Type B pancreatic cell (in vitro differentiated cells): Measurements from ENCODE around the gene MRM2. TPM values are rescaled to one million over a fixed set of nuclear protein-coding genes. Genes with fewer than 3 reads are reported as not detected.

Source experiments
- DNase-seq: peaks from one replicate; pipeline ENCODE4 v3.0.0; 2021; ENCODE audit warnings: mixed read lengths; ENCODE audit not compliant: unreplicated experiment; ENCODE audit errors: extremely low spot score
- H3K27ac Mint-ChIP-seq: 2 replicates; pipeline ENCODE4 v1.8.0; 2021; ENCODE audit warnings: mild to moderate bottlenecking, mixed read lengths
- H3K27me3 Mint-ChIP-seq: 2 replicates; pipeline ENCODE4 v1.8.0; 2021; ENCODE audit warnings: mixed read lengths
- H3K36me3 Mint-ChIP-seq: 2 replicates; pipeline ENCODE4 v1.8.0; 2021; ENCODE audit warnings: mixed read lengths
- H3K4me1 Mint-ChIP-seq: one replicate; pipeline ENCODE4 v1.8.0; 2021; ENCODE audit warnings: mixed read lengths; ENCODE audit not compliant: unreplicated experiment
- H3K4me3 Mint-ChIP-seq: 2 replicates; pipeline ENCODE4 v1.8.0; 2021; ENCODE audit warnings: mild to moderate bottlenecking, mixed read lengths
- H3K9me3 Mint-ChIP-seq: 2 replicates; pipeline ENCODE4 v1.8.0; 2021; ENCODE audit warnings: mixed read lengths
- total RNA-seq: library from RNA; stranded (reverse); gene quantifications from 2 replicates; pipeline ENCODE4 v1.2.1, GENCODE V29; 2021; ENCODE audit warnings: low replicate concordance
- TF ChIP-seq, protein P1 (sequence below): fragments of 200-600 bp; sonication (generic); conservative IDR thresholded peaks from 2 replicates; pipeline ENCODE4 v1.5.0; 2021; ENCODE audit warnings: antibody characterized with exemption, mild to moderate bottlenecking

The MRM2 gene
- total RNA-seq, 1 donor from 2014 or later, result 35.3 TPM

DNA sequence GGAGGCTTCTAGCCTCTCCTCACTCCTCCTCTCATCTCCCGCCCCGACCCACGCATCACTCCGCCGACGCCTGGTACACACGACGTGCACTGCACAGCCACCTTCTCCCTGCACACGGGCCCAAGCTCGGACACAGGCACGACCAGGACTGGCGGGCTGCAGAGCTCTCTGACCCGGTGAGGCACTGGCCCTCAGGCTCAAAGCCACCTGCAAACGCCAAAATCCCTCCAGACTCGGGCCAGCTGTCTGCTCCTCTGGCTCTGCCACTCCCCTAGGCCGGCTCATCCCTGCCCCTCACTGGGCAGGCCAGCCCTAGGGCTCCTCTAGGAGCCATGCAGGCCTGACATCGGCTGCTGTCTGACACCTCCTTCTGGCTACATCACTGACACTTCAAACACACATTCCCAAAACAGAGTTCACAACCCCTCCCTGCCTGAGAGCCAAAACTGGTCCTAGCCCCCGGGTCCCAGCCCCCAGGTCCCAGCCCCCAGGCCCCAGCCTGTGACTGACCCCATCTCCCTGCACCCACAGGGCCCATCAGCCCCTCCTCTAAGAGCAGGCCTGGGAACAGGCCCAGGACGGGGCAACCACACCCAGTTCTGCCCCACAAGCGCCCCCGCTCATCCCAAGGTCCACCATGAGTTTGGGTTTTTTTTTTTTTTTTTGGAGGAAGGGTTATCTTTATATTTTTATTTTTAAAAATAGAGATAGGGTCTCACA is 44.4 kb downstream of the MRM2 start:
- no peak for DNase-seq
- Mint-ChIP-seq H3K9me3 (no peaks in the 10 kb centered on the region), H3K4me3 (no peak overlapping the region), H3K36me3 (peaks cover 21% of the 10 kb centered on the region), H3K27ac (no peak overlapping the region), H3K27me3 (no peaks in the 10 kb centered on the region), H3K4me1 (peaks cover 10% of the 10 kb centered on the region)
- TF ChIP-seq, protein P1, sequence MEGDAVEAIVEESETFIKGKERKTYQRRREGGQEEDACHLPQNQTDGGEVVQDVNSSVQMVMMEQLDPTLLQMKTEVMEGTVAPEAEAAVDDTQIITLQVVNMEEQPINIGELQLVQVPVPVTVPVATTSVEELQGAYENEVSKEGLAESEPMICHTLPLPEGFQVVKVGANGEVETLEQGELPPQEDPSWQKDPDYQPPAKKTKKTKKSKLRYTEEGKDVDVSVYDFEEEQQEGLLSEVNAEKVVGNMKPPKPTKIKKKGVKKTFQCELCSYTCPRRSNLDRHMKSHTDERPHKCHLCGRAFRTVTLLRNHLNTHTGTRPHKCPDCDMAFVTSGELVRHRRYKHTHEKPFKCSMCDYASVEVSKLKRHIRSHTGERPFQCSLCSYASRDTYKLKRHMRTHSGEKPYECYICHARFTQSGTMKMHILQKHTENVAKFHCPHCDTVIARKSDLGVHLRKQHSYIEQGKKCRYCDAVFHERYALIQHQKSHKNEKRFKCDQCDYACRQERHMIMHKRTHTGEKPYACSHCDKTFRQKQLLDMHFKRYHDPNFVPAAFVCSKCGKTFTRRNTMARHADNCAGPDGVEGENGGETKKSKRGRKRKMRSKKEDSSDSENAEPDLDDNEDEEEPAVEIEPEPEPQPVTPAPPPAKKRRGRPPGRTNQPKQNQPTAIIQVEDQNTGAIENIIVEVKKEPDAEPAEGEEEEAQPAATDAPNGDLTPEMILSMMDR, result no peak

DNA sequence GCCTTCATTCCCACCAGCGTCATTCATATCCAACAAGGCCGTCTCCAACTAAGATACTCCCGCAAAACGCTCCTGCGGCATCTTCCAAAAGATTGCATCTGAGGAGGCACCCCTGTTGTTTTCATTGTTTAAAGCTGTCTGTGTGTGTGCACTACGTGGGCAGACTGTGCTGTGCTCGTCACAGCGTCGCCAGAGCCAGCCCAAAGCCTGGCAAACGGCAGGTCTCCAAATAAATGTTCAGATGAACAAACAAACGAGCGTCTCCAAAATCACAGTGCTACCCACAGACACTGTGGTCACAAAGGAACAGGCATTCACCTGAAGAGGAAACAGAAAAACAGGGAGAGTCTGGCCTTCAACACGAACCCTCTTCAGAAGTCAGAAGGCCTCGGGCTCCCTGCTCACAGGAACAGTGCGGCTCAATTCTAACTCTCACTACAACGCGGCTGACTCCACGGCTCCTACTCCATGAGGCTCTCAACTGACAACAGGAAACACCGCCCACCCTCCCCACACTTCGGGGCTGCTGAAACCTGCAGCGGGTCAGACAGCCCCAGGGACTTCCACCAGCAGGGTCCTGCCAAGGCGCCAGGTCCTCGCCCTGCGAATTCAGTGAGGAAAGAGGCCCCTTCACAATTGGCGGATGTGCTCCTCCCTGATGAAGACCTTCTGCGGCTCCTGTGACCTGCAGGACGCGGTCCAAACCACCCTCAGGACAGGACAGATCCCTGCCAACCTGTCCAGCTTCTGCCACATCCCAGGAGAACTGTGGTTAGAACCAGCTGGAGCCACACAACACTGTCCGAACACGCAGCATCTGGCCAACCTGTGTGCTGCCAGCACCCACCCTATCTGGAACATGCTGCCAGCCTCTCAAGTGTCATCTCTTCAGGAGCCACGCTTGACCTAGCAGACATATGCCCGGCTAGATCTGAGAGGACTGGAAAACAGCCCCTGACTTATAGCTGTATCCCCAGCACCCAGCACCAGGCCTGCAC is 45.3 kb downstream of the MRM2 start:
- peaks cover 12% of the 10 kb centered on the region for H3K4me1 Mint-ChIP-seq
- no peaks in the 10 kb centered on the region for H3K9me3 Mint-ChIP-seq
- no peak overlapping the region for H3K4me3 Mint-ChIP-seq
- no peak overlapping the region for H3K27ac Mint-ChIP-seq
- no peaks in the 10 kb centered on the region for H3K27me3 Mint-ChIP-seq
- TF ChIP-seq, protein P1, result no peak
- H3K36me3 Mint-ChIP-seq, result peaks cover 25% of the 10 kb centered on the region
- peak; percentile 60 for DNase-seq

DNA sequence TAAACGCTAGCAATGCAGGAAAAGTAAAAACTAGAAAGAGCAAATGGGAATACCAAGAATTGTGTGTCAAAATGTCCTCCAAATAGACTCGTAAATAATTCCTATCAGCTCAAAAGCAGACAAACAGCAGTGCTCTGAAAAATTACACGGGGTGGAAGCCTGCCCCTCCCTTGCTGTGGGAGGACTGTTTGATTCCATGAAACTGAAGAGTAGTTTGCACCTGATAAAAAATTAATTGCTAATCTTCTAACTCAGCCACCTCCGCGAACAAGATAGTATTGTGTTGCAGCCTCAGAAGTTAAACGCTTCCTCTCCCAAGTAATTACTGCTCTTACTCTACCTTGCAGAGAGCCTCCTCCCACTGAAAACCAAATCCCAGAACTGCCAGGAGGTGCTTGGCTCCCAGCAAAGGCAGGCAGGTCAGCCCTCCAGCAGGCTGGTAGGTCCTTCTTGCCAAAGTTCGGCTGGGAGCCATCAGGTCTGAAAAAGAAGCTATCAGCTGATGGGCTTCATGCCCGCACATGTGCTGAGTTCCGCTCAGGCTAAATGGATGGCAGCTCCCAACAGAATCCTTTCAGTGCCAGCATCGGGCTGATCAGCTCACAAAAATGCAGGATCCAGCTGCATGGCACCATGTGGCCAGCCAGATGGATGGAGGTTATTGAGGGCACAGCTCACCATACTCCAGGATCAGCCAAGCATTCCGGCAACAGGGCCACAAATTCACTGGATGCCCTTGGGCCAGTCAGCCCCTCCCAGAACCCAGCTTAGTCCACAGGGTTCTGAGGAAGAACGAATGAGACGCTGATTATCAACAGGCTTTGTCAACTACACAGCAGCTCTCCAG is 46.4 kb downstream of the MRM2 start:
- H3K36me3 Mint-ChIP-seq, result peaks cover 26% of the 10 kb centered on the region
- TF ChIP-seq, protein P1, result no peak
- H3K4me1 Mint-ChIP-seq, result peaks cover 17% of the 10 kb centered on the region
- H3K27ac Mint-ChIP-seq, result no peak overlapping the region
- no peaks in the 10 kb centered on the region for H3K27me3 Mint-ChIP-seq
- no peak overlapping the region for H3K4me3 Mint-ChIP-seq
- no peaks in the 10 kb centered on the region for H3K9me3 Mint-ChIP-seq
- DNase-seq, result no peak

DNA sequence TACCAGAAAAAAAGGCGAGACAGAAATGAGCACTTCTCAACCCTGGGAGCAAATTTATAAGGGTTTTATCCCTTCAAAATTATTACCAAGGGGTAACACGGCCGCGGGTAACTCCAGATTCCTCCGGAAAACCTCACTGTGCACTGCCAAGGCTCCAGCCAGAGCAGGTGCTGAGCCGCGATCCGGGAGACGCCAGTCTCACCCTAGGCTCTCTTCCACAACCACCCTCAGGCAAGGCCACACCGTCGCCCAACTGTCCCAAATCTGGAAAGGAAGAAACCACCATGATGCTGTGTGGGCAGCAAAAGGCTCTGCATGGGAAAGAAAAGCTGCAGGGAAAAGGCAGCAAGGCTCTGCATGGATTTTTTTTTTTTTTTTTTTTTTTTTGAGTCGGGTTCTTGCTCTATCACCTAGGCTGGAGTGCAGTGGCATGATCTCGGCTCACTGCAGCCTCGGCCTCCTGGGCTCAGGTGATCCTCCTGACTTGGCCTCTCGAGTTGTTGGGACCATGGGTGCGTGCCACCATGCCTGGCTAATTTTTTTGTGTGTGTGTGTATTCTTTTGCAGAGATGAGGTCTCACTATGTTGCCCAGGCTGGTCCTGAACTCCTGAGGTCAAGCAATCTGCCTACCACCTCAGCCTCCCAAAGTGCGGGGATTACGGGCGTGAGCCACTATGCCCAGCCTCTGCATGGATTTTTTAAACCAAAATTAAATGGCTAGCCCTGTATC is 48.3 kb downstream of the MRM2 start:
- H3K4me3 Mint-ChIP-seq, result no peak overlapping the region
- peaks cover 23% of the 10 kb centered on the region for H3K4me1 Mint-ChIP-seq
- H3K27ac Mint-ChIP-seq, result peak overlapping the region; percentile 92
- TF ChIP-seq, protein P1, result no peak
- no peak for DNase-seq
- H3K27me3 Mint-ChIP-seq, result no peaks in the 10 kb centered on the region
- H3K36me3 Mint-ChIP-seq, result peaks cover 39% of the 10 kb centered on the region
- H3K9me3 Mint-ChIP-seq, result no peaks in the 10 kb centered on the region
